A673 (cell line): ENCODE results near the gene PGAP3. TPM values are rescaled to one million over a fixed set of nuclear protein-coding genes. Genes with fewer than 3 reads are reported as not detected.

ENCODE experiments used
- BruUV-seq: library from RNA; stranded (reverse); fragments of 400-500 nt; replicated peaks from 2 replicates; lab custom pipeline; 2021; lab: Mats Ljungman, UMichigan
- CTCF ChIA-PET: fragments of 300-600 bp; sonication (Branson Sonifier 250); formaldehyde crosslinking; loops from one replicate; lab custom pipeline; 2022; ENCODE audit warnings: antibody characterized with exemption; lab: Charles Lee
- POLR2A ChIA-PET: fragments of 300-600 bp; sonication (Branson Sonifier 250); formaldehyde crosslinking; loops from one replicate; lab custom pipeline; 2022; ENCODE audit warnings: antibody characterized with exemption; ENCODE audit not compliant: low non-redundant PET; lab: Charles Lee
- DNase-seq: peaks from one replicate; pipeline ENCODE4 v3.0.0-alpha.2; 2015; ENCODE audit warnings: low spot score
- H3K27ac ChIP-seq: fragments of 200-600 bp; sonication (generic); 2 replicates; pipeline ENCODE4 v1.5.1; 2016; ENCODE audit warnings: mixed run types, low read depth, mild to moderate bottlenecking, mixed read lengths, antibody characterized with exemption, low read length; ENCODE audit not compliant: poor library complexity, severe bottlenecking
- H3K27me3 ChIP-seq: fragments of 200-600 bp; sonication (generic); replicated peaks from 2 replicates; pipeline ENCODE4 v1.6.1; 2017; ENCODE audit warnings: mixed run types, low read depth, mild to moderate bottlenecking, mixed read lengths, antibody characterized with exemption, low read length; ENCODE audit not compliant: insufficient read depth, poor library complexity
- H3K36me3 ChIP-seq: fragments of 200-600 bp; sonication (generic); 2 replicates; pipeline ENCODE4 v1.6.1; 2016; ENCODE audit warnings: mixed run types, mild to moderate bottlenecking, mixed read lengths, antibody characterized with exemption, low read length; ENCODE audit not compliant: insufficient read depth, poor library complexity, severe bottlenecking
- H3K4me1 ChIP-seq: fragments of 200-600 bp; sonication (generic); 2 replicates; pipeline ENCODE4 v1.6.1; 2017; ENCODE audit warnings: mixed run types, mild to moderate bottlenecking, mixed read lengths, antibody characterized with exemption, low read length; ENCODE audit not compliant: insufficient read depth, poor library complexity, severe bottlenecking
- H3K4me3 ChIP-seq: fragments of 200-600 bp; sonication (generic); 2 replicates; pipeline ENCODE4 v1.5.1; 2016; ENCODE audit warnings: low read depth, mixed run types, mild to moderate bottlenecking, mixed read lengths, low read length; ENCODE audit not compliant: poor library complexity, severe bottlenecking
- H3K9me3 ChIP-seq: fragments of 200-600 bp; sonication (generic); 2 replicates; pipeline ENCODE4 v1.6.1; 2016; ENCODE audit warnings: mixed run types, low read depth, mild to moderate bottlenecking, mixed read lengths, antibody characterized with exemption, low read length; ENCODE audit not compliant: poor library complexity, severe bottlenecking
- EZH2 ChIP-seq: fragments of 200-600 bp; sonication (generic); IDR thresholded peaks from 2 replicates; pipeline ENCODE4 v1.6.1; 2017; ENCODE audit warnings: borderline replicate concordance, low read depth, mild to moderate bottlenecking, mixed read lengths, antibody characterized with exemption, low read length; ENCODE audit not compliant: poor library complexity, severe bottlenecking
- intact Hi-C: fragments of 100-400 bp; cut with micrococcal nuclease; formaldehyde crosslinking; loops from one replicate; pipeline ENCODE4 v1.10.0; 2022; ENCODE audit not compliant: unreplicated experiment
- total RNA-seq: library from RNA; stranded (reverse); gene quantifications from 2 replicates; pipeline ENCODE4 v1.2.3, GENCODE V29; 2021
- TF ChIP-seq, protein P1 (sequence below): fragments of 300-800, 200-600 bp; sonication (generic); conservative IDR thresholded peaks from 2 replicates; pipeline ENCODE4 v1.5.1; 2017; ENCODE audit warnings: low read depth, mild to moderate bottlenecking, antibody characterized with exemption, low read length, moderate library complexity, mixed read lengths

Gene PGAP3
- total RNA-seq, 1 experiment from 2014 or later: 3.6 TPM

DNA sequence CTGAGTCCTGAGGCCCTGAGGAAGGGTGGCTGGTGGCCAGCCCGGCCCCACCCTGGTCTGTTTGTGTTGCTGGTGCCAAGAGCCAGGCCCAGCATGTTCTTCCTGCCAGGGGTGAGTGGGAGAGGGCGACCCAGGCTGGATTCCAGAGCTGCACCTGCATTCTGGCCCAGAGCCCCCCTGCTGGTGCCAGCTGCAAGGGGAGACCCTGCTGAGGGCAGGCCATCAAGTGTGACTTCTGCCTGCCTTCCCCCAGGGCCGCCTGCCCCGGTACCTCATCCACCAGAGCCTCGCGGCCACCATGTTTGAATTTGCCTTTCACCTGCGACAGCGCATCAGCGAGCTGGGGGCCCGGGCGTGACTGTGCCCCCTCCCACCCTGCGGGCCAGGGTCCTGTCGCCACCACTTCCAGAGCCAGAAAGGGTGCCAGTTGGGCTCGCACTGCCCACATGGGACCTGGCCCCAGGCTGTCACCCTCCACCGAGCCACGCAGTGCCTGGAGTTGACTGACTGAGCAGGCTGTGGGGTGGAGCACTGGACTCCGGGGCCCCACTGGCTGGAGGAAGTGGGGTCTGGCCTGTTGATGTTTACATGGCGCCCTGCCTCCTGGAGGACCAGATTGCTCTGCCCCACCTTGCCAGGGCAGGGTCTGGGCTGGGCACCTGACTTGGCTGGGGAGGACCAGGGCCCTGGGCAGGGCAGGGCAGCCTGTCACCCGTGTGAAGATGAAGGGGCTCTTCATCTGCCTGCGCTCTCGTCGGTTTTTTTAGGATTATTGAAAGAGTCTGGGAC, 25.1 kb downstream of the PGAP3 start:
- no TSS peak for BruUV-seq
- H3K9me3 ChIP-seq: no peaks in the 10 kb centered on the region
- intact Hi-C loops: no loop called here
- H3K27me3 ChIP-seq: no peaks in the 10 kb centered on the region
- H3K4me1 ChIP-seq: no peaks in the 10 kb centered on the region
- H3K4me3 ChIP-seq: no peak overlapping the region
- POLR2A ChIA-PET: no interaction called here
- CTCF ChIA-PET: no interaction called here
- TF ChIP-seq, protein P1, sequence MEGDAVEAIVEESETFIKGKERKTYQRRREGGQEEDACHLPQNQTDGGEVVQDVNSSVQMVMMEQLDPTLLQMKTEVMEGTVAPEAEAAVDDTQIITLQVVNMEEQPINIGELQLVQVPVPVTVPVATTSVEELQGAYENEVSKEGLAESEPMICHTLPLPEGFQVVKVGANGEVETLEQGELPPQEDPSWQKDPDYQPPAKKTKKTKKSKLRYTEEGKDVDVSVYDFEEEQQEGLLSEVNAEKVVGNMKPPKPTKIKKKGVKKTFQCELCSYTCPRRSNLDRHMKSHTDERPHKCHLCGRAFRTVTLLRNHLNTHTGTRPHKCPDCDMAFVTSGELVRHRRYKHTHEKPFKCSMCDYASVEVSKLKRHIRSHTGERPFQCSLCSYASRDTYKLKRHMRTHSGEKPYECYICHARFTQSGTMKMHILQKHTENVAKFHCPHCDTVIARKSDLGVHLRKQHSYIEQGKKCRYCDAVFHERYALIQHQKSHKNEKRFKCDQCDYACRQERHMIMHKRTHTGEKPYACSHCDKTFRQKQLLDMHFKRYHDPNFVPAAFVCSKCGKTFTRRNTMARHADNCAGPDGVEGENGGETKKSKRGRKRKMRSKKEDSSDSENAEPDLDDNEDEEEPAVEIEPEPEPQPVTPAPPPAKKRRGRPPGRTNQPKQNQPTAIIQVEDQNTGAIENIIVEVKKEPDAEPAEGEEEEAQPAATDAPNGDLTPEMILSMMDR: no peak
- TF ChIP-seq EZH2: no peak
- H3K36me3 ChIP-seq: no peaks in the 10 kb centered on the region
- no peak overlapping the region for H3K27ac ChIP-seq
- no peak for DNase-seq

DNA sequence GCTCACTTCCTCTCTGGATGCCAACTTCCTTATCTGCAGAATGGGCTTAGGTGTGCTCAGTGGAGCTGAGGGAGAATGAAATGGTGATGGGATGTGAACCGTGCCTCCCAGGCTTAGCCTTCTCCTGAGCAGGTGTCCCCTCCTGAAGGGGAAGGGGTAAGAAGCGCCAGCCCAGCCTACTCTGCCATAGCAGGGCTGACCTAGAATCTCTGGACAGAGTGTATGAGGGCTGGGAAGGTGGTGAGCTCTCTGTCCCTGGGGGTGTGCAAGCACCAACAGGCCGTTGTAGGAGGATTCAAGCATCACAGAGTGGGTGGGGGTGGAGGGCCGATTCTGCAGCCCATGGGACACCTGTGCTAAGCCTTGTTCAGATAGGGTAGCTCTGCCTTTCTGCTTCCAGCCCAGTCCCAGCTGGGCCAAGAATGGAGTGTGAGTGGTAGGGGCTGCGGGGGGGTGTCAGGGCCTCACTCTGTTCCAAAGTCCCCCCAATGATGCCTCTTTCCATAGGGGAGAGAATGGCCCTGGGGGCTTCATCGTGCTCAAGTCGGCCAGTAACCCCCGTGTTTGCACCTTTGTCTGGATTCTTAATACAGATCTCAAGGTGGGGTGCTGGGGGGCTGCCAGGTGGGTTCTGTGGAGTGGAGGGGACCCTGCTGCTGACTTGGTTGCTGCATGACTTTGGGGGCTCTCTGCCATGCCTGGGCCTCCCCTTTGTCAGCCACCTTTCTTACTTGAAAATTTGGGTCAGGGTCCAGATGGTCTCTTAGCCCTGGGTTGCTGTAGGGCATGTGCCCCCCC, 25.9 kb downstream of the PGAP3 start:
- no TSS peak for BruUV-seq
- TF ChIP-seq, protein P1: no peak
- no peak for TF ChIP-seq EZH2
- Histone ChIP-seq H3K27me3 (no peaks in the 10 kb centered on the region), H3K36me3 (no peaks in the 10 kb centered on the region), H3K4me3 (no peak overlapping the region), H3K9me3 (no peaks in the 10 kb centered on the region), H3K4me1 (no peaks in the 10 kb centered on the region), H3K27ac (no peak overlapping the region)
- no peak for DNase-seq
- intact Hi-C loops: no loop called here
- ChIA-PET CTCF (no interaction called here), POLR2A (no interaction called here)

DNA sequence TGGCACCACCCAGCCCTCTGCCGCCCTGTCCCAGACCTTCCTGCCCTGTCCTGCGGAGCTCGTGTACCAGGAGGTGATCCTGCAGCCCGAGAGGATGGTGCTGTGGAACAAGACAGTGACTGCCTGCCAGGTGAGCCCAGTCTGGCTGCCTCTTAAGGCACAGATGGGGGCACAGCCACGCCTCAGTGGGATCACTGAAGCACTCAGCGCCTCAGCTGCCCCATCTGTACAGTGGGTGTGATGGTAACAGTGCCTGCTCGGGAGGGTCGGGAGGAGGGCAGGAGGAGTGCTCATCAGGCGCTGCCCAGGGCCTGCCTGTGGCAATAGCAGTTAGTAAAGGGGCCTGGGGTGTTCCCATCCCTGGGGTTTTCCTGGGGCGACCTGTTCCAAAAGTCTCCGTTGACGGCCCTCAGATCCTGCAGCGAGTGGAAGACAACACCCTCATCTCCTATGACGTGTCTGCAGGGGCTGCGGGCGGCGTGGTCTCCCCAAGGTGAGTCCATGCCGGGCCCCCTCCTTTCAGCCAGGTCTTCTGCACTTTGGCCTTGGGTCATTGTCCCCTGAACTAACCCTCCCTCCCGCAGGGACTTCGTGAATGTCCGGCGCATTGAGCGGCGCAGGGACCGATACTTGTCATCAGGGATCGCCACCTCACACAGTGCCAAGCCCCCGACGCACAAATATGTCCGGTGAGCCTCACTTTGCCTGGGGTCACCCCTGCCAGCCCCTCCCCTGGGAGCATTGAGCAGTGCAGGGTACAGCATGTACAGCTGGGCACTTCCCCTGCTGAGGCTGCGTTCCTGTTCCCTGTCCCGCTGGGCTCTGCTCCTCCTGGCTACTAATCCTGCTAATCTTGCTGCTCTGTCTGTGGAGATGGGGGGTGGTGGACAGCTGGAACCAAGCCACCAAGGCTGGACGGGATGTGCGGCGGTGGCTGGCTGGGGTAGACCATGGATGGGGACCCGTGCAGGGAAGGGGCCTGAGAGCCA, 27.2 kb downstream of the PGAP3 start:
- TF ChIP-seq EZH2: no peak
- TF ChIP-seq, protein P1: no peak
- H3K27me3 ChIP-seq: no peaks in the 10 kb centered on the region
- H3K9me3 ChIP-seq: no peaks in the 10 kb centered on the region
- POLR2A ChIA-PET: no interaction called here
- H3K27ac ChIP-seq: no peak overlapping the region
- intact Hi-C loops: no loop called here
- no peak overlapping the region for H3K4me3 ChIP-seq
- H3K36me3 ChIP-seq: no peaks in the 10 kb centered on the region
- CTCF ChIA-PET: no interaction called here
- no TSS peak for BruUV-seq
- DNase-seq: no peak
- H3K4me1 ChIP-seq: no peaks in the 10 kb centered on the region
